Lower lobe of right lung (tissue), 2 donors: ENCODE results near the gene NDST3. TPM values are rescaled to one million over a fixed set of nuclear protein-coding genes. Genes with fewer than 3 reads are reported as not detected.

Source experiments
- ATAC-seq, 2 donors: fragments of 200-7000 bp; cut with Tn5 transposase; one replicate each; pipeline ENCODE4 v1.9.1; 2020 to 2022; ENCODE audit warnings: mild to moderate bottlenecking in 2 of 2, moderate library complexity in 2 of 2
- DNase-seq: peaks from one replicate; pipeline ENCODE4 v3.0.0-alpha.2; 2020
- H3K27ac ChIP-seq: fragments of 200-600 bp; one replicate; pipeline ENCODE4 v1.8.0; 2022
- H3K27me3 ChIP-seq: fragments of 200-600 bp; one replicate; pipeline ENCODE4 v1.8.0; 2022; ENCODE audit warnings: low read depth
- H3K36me3 ChIP-seq: fragments of 200-600 bp; one replicate; pipeline ENCODE4 v1.8.0; 2022; ENCODE audit warnings: mild to moderate bottlenecking
- H3K4me1 ChIP-seq: fragments of 200-600 bp; one replicate; pipeline ENCODE4 v1.8.0; 2022
- H3K4me3 ChIP-seq: fragments of 200-600 bp; one replicate; pipeline ENCODE4 v1.8.0; 2022; ENCODE audit warnings: mild to moderate bottlenecking
- H3K9me3 ChIP-seq: fragments of 200-600 bp; one replicate; pipeline ENCODE4 v1.8.0; 2022
- CTCF ChIP-seq: fragments of 200-600 bp; IDR thresholded peaks from one replicate; pipeline ENCODE4 v1.8.0; 2022; ENCODE audit warnings: antibody characterized with exemption, mild to moderate bottlenecking
- intact Hi-C: fragments of 100-400 bp; cut with DNase I; formaldehyde crosslinking; loops from one replicate; pipeline ENCODE4 v1.11.0; 2022
- total RNA-seq: library from RNA; stranded (reverse); fragmentation: NEBNext Ultra II Directional; extraction: Animal tissue kit (Norgen Biotek cat#: 25700); gene quantifications from one replicate; pipeline ENCODE4 v1.2.1, GENCODE V29; 2021
- donor health status: DM: no; HTN: yes; CAD: no; lungs with severe emphysema.

The NDST3 gene
- total RNA-seq, 1 donor from 2014 or later: 0.06 TPM

GRCh38 chr4:118141240-118141639 is 107.0 kb downstream of the NDST3 start:
- Histone ChIP-seq H3K9me3 (no peaks in the 10 kb centered on the region), H3K27ac (no peak overlapping the region), H3K27me3 (no peaks in the 10 kb centered on the region), H3K4me1 (no peaks in the 10 kb centered on the region), H3K36me3 (no peaks in the 10 kb centered on the region), H3K4me3 (no peak overlapping the region)
- no peak for DNase-seq
- intact Hi-C loops: no loop called here
- ATAC-seq: no peak
- no peak for TF ChIP-seq CTCF

- no peak overlapping the region for H3K27ac ChIP-seq
- H3K9me3 ChIP-seq: peaks cover 2% of the 10 kb centered on the region
- no peaks in the 10 kb centered on the region for H3K27me3 ChIP-seq
- H3K4me1 ChIP-seq: no peaks in the 10 kb centered on the region
- DNase-seq (no peak), ATAC-seq (no peak)
- H3K36me3 ChIP-seq: no peaks in the 10 kb centered on the region
- no peak overlapping the region for H3K4me3 ChIP-seq
- intact Hi-C loops: no loop called here
- no peak for TF ChIP-seq CTCF
Measured at GRCh38 chr4:118154649-118155048, 120.4 kb downstream of the NDST3 start.

GRCh38 chr4:118155516-118155915 is 121.2 kb downstream of the NDST3 start:
- no peaks in the 10 kb centered on the region for H3K36me3 ChIP-seq
- H3K4me1 ChIP-seq: no peaks in the 10 kb centered on the region
- H3K27ac ChIP-seq: no peak overlapping the region
- DNase-seq (no peak), ATAC-seq (no peak)
- intact Hi-C loops: no loop called here
- no peak overlapping the region for H3K4me3 ChIP-seq
- no peaks in the 10 kb centered on the region for H3K27me3 ChIP-seq
- H3K9me3 ChIP-seq: peaks cover 7% of the 10 kb centered on the region
- TF ChIP-seq CTCF: no peak

- TF ChIP-seq CTCF: no peak
- DNase-seq: no peak
- intact Hi-C loops: no loop called here
- no peak for ATAC-seq
- H3K36me3 ChIP-seq: no peaks in the 10 kb centered on the region
- H3K27ac ChIP-seq: no peak overlapping the region
- no peak overlapping the region for H3K4me3 ChIP-seq
- H3K4me1 ChIP-seq: no peaks in the 10 kb centered on the region
- H3K9me3 ChIP-seq: peaks cover 7% of the 10 kb centered on the region
- no peaks in the 10 kb centered on the region for H3K27me3 ChIP-seq
Measured at GRCh38 chr4:118158763-118159375, 124.6 kb downstream of the NDST3 start.

- no peak for DNase-seq
- intact Hi-C loops: no loop called here
- no peaks in the 10 kb centered on the region for H3K4me1 ChIP-seq
- H3K4me3 ChIP-seq: no peak overlapping the region
- no peak for ATAC-seq
- H3K27ac ChIP-seq: no peak overlapping the region
- no peaks in the 10 kb centered on the region for H3K36me3 ChIP-seq
- H3K27me3 ChIP-seq: no peaks in the 10 kb centered on the region
- H3K9me3 ChIP-seq: peaks cover 9% of the 10 kb centered on the region
- no peak for TF ChIP-seq CTCF
Measured at GRCh38 chr4:118167306-118167705, 133.0 kb downstream of the NDST3 start.

- intact Hi-C loops: no loop called here
- TF ChIP-seq CTCF: no peak
- H3K4me3 ChIP-seq: no peak overlapping the region
Measured at GRCh38 chr4:118171381-118171780, 137.1 kb downstream of the NDST3 start.

More at GRCh38 chr4:118171381-118171780, 137.1 kb downstream of the NDST3 start:
- H3K27me3 ChIP-seq: no peaks in the 10 kb centered on the region
- no peaks in the 10 kb centered on the region for H3K36me3 ChIP-seq
- H3K9me3 ChIP-seq: peaks cover 6% of the 10 kb centered on the region
- H3K27ac ChIP-seq: no peak overlapping the region
- ATAC-seq: no peak
- no peaks in the 10 kb centered on the region for H3K4me1 ChIP-seq
- no peak for DNase-seq
